Tongue (tissue), 2 donors: ENCODE results near the gene DUSP23. TPM values are rescaled to one million over a fixed set of nuclear protein-coding genes. Genes with fewer than 3 reads are reported as not detected.

ENCODE experiments used
- DNase-seq: peaks from one replicate; pipeline ENCODE4 v3.0.0-alpha.2; 2015
- total RNA-seq: library from RNA; depleted of rRNA; stranded (reverse); fragments of >200 nt; gene quantifications from one replicate; pipeline ENCODE4 v1.2.3, GENCODE V29; 2014

DUSP23 gene
- 24.3 TPM for total RNA-seq

GRCh38 chr1:159780583-159781582 is at the start of gene DUSP23:
DUSP23 (plus strand) TSS chr1:159780962; CDS start chr1:159781101, 139 bp downstream.
- peak; percentile 98 for DNase-seq

- no peak for DNase-seq
These were observed 43.4 kb upstream of the DUSP23 start for GRCh38 chr1:159737238-159737916.

DNA sequence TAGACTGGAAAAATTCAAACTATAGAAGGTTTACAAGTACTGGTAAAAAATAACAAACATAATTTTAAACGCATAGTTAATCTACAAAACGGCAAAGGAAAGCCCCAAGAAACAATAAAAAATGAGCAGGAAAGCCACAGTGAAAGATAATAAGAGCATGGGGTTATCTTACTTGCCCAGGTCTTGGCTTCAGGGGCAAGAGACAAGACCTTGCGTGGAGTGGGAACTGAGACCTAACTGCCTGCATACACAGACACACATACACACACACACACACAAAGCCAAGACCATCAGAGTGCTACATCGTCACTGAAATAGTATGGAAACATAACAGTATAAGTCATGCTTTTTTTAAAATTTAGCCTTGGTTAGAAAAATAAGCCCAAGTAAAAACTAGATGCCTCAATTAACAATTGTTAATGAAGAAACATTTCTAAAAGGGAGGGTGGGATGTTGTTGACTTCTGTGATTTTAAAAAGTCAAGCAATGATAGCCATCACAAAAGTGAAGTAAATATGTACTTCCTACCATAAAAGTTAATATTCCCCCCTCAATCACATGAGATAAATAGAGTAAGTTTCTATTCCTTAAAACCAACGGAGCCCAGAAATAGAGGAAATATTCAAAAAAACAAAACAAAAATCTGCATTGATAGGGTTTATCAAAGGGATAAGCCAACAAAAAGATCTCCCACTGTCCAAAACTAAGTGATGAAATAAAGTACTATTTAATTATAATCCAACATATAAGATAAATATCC is 36.9 kb upstream of the DUSP23 start:
- no peak for DNase-seq

- no peak for DNase-seq
These were observed 34.1 kb upstream of the DUSP23 start for GRCh38 chr1:159746666-159747065.

DNA sequence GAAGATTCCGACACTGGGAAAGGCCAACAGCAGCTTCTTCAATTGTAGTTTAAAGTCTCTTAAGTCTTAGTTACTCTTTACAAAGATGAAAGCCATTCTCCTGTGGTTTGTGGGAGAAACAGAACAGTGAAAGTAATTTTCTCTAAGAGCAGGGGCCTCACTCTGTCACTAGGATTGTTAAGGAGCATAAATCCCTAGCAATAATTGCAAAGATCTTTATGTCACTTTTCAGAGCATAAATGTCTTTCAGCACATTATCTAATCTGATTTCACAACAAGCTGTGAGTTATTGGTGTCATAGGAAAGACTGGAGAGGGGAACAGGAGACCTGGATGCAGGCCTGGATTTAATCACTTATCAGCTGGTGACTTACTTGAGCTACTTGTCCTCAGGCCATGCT is 32.4 kb upstream of the DUSP23 start:
- DNase-seq = no peak

GRCh38 chr1:159749630-159750029 is 31.1 kb upstream of the DUSP23 start:
- no peak for DNase-seq

DNA sequence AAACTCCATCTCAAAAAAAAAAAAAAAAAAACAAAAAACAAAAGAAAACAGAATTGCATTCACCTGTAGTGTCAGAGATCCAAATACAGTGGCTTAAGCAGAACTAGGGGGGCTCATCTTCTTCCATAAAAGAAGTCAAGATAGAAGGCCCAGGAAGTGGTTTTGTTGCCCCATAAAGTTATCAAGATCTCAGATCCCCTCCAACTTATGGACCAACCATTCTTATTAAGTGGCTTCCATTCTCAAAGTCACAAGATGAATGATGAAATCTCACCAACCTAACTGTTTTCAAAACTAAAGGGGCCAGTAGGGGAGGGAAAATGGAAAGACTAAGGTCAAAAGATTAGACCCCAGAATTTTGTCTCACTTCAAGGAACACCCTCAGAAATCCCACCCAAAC is 30.1 kb upstream of the DUSP23 start:
- DNase-seq = no peak

GRCh38 chr1:159751031-159751430 is 29.7 kb upstream of the DUSP23 start:
- no peak for DNase-seq

DNA sequence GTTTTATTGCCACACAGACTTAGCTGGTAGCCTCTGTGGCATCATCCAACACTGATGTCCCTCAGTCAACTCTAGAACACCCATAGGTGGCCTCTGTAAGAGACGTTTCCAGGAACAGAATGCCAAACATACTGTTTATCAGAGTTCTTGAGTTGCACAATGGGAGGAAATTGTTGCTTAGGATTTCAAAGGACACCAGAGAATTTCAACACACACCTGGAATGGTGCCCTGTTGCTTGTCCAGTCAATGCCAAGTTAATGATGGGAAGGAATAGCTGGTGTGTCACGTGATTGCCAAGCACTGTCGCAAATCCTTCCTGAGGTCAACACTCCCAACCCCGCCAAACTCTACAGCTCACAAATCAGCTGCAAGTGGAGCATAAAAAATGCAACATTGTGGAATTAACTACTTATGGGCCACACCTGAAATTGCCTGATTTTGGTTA is 28.6 kb upstream of the DUSP23 start:
- no peak for DNase-seq

- DNase-seq = no peak
These were observed 27.4 kb upstream of the DUSP23 start for GRCh38 chr1:159753386-159753785.

GRCh38 chr1:159755451-159756007 is 25.2 kb upstream of the DUSP23 start:
- DNase-seq = no peak

DNA sequence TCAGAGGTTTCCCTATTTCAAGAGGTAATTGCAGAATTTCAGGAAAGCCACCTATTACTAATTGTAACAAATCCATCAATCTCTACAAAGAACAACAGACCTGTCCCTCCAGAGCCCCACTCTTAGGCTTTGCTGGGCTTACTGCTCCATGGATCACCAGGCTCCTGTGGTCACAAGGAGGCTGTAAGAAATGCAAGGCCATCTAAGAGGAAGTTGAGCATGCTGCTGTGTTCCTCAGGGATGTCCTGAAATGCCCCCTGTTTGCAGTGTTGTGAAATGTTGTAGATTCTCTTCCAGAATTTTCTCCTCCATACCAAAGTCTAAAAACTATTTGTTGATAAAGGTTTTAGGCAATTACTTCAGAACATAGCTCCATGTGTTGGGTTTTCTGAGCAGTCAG is 24.4 kb upstream of the DUSP23 start:
- DNase-seq = no peak

DNA sequence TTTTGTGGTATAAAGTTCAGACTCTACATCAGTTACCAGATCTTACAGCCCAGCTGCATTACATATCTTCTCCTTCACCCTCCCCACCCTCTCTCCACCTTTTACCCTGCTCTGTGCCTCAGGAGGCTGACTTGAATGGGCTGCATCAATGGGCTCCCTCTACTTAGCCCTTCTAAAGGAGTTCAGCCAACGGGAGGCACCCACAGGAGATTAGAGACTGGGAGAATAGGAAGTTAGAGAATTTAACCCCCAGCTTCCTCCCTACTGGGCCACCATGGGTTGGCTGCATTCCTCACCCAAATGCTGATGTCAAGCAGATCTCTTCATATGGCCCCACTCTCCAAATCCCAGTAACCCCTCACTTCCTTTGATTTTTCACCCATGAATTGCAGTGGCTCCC is 17.1 kb upstream of the DUSP23 start:
- DNase-seq = no peak

DNA sequence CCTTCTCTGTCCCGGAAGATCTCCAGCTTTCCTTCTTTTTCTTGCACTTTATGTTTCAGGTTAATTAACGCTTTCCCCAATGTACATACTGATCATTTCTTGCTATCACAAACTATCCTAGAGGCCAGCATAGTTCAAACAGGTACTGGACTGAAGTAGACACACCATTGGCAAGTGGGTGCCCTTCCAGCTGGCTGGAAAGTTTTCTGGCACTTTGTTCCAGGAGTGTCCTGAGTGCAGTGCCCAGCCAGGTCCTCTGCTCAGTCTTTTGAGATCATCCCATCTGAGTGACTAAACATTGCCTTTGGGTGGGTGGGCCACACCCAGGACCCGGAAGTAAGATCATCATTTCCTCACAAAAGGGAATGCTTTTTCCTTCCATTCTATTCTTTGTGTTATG is 15.0 kb upstream of the DUSP23 start:
- DNase-seq = no peak

- DNase-seq = no peak
These were observed 9.5 kb upstream of the DUSP23 start for GRCh38 chr1:159771127-159771895.

- no peak for DNase-seq
These were observed 6.3 kb upstream of the DUSP23 start for GRCh38 chr1:159774465-159774864.

GRCh38 chr1:159775716-159776115 is 5.0 kb upstream of the DUSP23 start:
- DNase-seq = no peak

DNA sequence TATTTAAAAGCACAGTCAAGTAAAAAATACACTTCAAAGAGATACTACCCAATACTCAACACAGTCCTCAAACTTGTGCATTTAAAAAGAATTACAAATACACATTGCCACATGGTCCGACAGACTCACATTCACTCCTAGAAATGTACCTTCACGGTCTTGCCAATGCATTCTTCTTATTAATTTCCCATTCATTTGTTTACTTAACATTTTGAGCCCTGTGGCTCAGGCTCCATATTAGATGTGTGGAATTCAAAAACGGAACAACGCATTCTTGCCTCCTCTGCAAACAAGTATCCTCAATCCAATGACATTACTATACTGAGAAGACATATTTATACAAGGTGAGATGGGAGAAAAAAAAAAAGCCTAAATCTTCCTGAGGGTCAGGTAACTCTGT is 2.5 kb upstream of the DUSP23 start:
- no peak for DNase-seq

- peak; percentile 16 for DNase-seq
These were observed 1.3 kb upstream of the DUSP23 start for GRCh38 chr1:159779403-159779851.

DNA sequence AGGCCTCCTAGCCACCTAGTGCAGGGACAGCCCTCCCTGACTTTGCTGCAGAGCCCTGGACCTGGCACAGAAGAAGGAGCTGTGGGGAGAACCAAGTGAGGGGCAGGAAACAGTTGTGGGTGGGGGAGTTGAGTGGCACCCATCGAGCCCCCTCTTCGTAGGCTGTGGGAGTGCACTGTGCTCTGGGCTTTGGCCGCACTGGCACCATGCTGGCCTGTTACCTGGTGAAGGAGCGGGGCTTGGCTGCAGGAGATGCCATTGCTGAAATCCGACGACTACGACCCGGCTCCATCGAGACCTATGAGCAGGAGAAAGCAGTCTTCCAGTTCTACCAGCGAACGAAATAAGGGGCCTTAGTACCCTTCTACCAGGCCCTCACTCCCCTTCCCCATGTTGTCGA is 1.2 kb downstream of the DUSP23 start:
- no peak for DNase-seq

GRCh38 chr1:159783724-159784123 is 3.0 kb downstream of the DUSP23 start:
- DNase-seq = no peak
